H9 (cell line): ENCODE measurements around the gene ITK. TPM values are rescaled to one million over a fixed set of nuclear protein-coding genes. Genes with fewer than 3 reads are reported as not detected.

ENCODE experiments used
- DNase-seq: peaks from one replicate; pipeline ENCODE4 v3.0.0-alpha.2; 2017
- H2AFZ ChIP-seq: one replicate; pipeline ENCODE4 v1.6.1; 2013; ENCODE audit warnings: mild to moderate bottlenecking, low read length, control low read depth, moderate library complexity
- H2AK5ac ChIP-seq: 2 replicates; pipeline ENCODE4 v1.6.1; 2013; ENCODE audit warnings: low read length, control low read depth, mixed read lengths; ENCODE audit not compliant: insufficient read length
- H2BK120ac ChIP-seq: one replicate; pipeline ENCODE4 v1.6.1; 2013; ENCODE audit warnings: low read depth, mild to moderate bottlenecking, low read length, control low read depth, inconsistent platforms; ENCODE audit not compliant: poor library complexity, severe bottlenecking
- H2BK12ac ChIP-seq: 2 replicates; pipeline ENCODE4 v1.6.1; 2013; ENCODE audit warnings: low read length, control low read depth, mixed read lengths, low read depth; ENCODE audit not compliant: insufficient read length
- H2BK15ac ChIP-seq: 2 replicates; pipeline ENCODE4 v1.6.1; 2013; ENCODE audit warnings: low read depth, low read length, control low read depth
- H2BK20ac ChIP-seq: one replicate; pipeline ENCODE4 v1.6.1; 2013; ENCODE audit warnings: low read depth, mild to moderate bottlenecking, low read length, control low read depth, inconsistent platforms; ENCODE audit not compliant: poor library complexity, severe bottlenecking
- H2BK5ac ChIP-seq: 2 replicates; pipeline ENCODE4 v1.6.1; 2013; ENCODE audit warnings: low read length, control low read depth, mixed read lengths; ENCODE audit not compliant: insufficient read length
- H3K14ac ChIP-seq: 2 replicates; pipeline ENCODE4 v1.6.1; 2013; ENCODE audit warnings: low read length, control low read depth; ENCODE audit not compliant: insufficient read depth
- H3K18ac ChIP-seq: 2 replicates; pipeline ENCODE4 v1.6.1; 2013; ENCODE audit warnings: low read depth, mild to moderate bottlenecking, mixed read lengths, low read length, control low read depth; ENCODE audit not compliant: insufficient read length
- H3K23ac ChIP-seq: 2 replicates; pipeline ENCODE4 v1.6.1; 2013; ENCODE audit warnings: low read length, control low read depth, mixed read lengths, low read depth; ENCODE audit not compliant: insufficient read length
- H3K23me2 ChIP-seq: 2 replicates; pipeline ENCODE4 v1.6.1; 2013; ENCODE audit warnings: low read depth, mild to moderate bottlenecking, mixed read lengths, low read length, control low read depth; ENCODE audit not compliant: insufficient read length, poor library complexity, severe bottlenecking
- H3K27ac ChIP-seq: 2 replicates; pipeline ENCODE4 v1.5.1; 2013; ENCODE audit warnings: low read length, control low read depth, mixed read lengths, low read depth; ENCODE audit not compliant: insufficient read length
- H3K27me3 ChIP-seq: 2 replicates; pipeline ENCODE4 v1.6.1; 2013; ENCODE audit warnings: low read length, control low read depth, inconsistent platforms; ENCODE audit not compliant: insufficient read depth
- H3K4ac ChIP-seq: 2 replicates; pipeline ENCODE4 v1.6.1; 2013; ENCODE audit warnings: low read depth, mild to moderate bottlenecking, control low read depth, inconsistent platforms, low read length, moderate library complexity
- H3K4me1 ChIP-seq: 2 replicates; pipeline ENCODE4 v1.6.1; 2013; ENCODE audit warnings: low read length, control low read depth, inconsistent platforms; ENCODE audit not compliant: insufficient read depth
- H3K4me2 ChIP-seq: 2 replicates; pipeline ENCODE4 v1.6.1; 2013; ENCODE audit warnings: low read length, control low read depth, mixed read lengths; ENCODE audit not compliant: insufficient read length, insufficient read depth
- H3K56ac ChIP-seq: 2 replicates; pipeline ENCODE4 v1.6.1; 2013; ENCODE audit warnings: low read depth, mild to moderate bottlenecking, mixed read lengths, low read length, control low read depth; ENCODE audit not compliant: insufficient read length
- H3K79me1 ChIP-seq: 2 replicates; pipeline ENCODE4 v1.6.1; 2013; ENCODE audit warnings: low read depth, mild to moderate bottlenecking, moderate library complexity, low read length, control low read depth, inconsistent platforms; ENCODE audit not compliant: insufficient read depth, poor library complexity, severe bottlenecking
- H3K79me2 ChIP-seq: 2 replicates; pipeline ENCODE4 v1.6.1; 2013; ENCODE audit warnings: low read length, control low read depth, inconsistent platforms; ENCODE audit not compliant: insufficient read depth
- H3K9ac ChIP-seq: 2 replicates; pipeline ENCODE4 v1.6.1; 2013; ENCODE audit warnings: low read length, control low read depth, mixed read lengths; ENCODE audit not compliant: insufficient read length; ENCODE audit errors: extremely low read depth
- H3K9me3 ChIP-seq: one replicate; pipeline ENCODE4 v1.6.1; 2013; ENCODE audit warnings: low read depth, low read length, inconsistent platforms; ENCODE audit not compliant: control insufficient read depth
- H3T11ph ChIP-seq: one replicate; pipeline ENCODE4 v1.6.1; 2013; ENCODE audit warnings: mild to moderate bottlenecking, low read length, control low read depth, inconsistent platforms
- H4K20me1 ChIP-seq: one replicate; pipeline ENCODE4 v1.6.1; 2013; ENCODE audit not compliant: control insufficient read depth, insufficient read length, insufficient read depth
- H4K5ac ChIP-seq: 2 replicates; pipeline ENCODE4 v1.6.1; 2013; ENCODE audit warnings: low read depth, mild to moderate bottlenecking, mixed read lengths, low read length, control low read depth; ENCODE audit not compliant: insufficient read length
- H4K8ac ChIP-seq: replicated peaks from 2 replicates; pipeline ENCODE4 v1.6.1; 2013; ENCODE audit warnings: low read length, control low read depth, mixed read lengths, low read depth; ENCODE audit not compliant: insufficient read length
- H4K91ac ChIP-seq: 2 replicates; pipeline ENCODE4 v1.6.1; 2013; ENCODE audit warnings: low read depth, mild to moderate bottlenecking, moderate library complexity, mixed read lengths, low read length, control low read depth; ENCODE audit not compliant: insufficient read length
- H3K27ac Mint-ChIP-seq, 3 experiments: 2 replicates in 2 of 3; 3 replicates in 1 of 3; pipeline ENCODE4 v1.8.0; 2020 to 2021; ENCODE audit warnings: mixed read lengths in 3 of 3, mild to moderate bottlenecking in 1 of 3, moderate library complexity in 1 of 3
- H3K27me3 Mint-ChIP-seq: 2 replicates; pipeline ENCODE4 v1.8.0; 2021; ENCODE audit warnings: low read depth, mild to moderate bottlenecking, moderate library complexity, mixed read lengths
- H3K36me3 Mint-ChIP-seq, 3 experiments: 2 replicates in 2 of 3; 3 replicates in 1 of 3; pipeline ENCODE4 v1.8.0; 2020 to 2021; ENCODE audit warnings: low read depth in 3 of 3, mixed read lengths in 3 of 3; ENCODE audit not compliant: insufficient read depth in 1 of 3
- H3K4me1 Mint-ChIP-seq, 2 experiments: 2 replicates each; pipeline ENCODE4 v1.8.0; 2020; ENCODE audit warnings: mixed read lengths in 2 of 2
- H3K4me3 Mint-ChIP-seq, 2 experiments: 2 replicates in 1 of 2; 3 replicates in 1 of 2; pipeline ENCODE4 v1.8.0; 2020 to 2021; ENCODE audit warnings: mild to moderate bottlenecking in 2 of 2, mixed read lengths in 2 of 2, moderate library complexity in 1 of 2
- H3K9me3 Mint-ChIP-seq, 2 experiments: 2 replicates in 1 of 2; 3 replicates in 1 of 2; pipeline ENCODE4 v1.8.0; 2020; ENCODE audit warnings: mild to moderate bottlenecking in 2 of 2, mixed read lengths in 2 of 2, moderate library complexity in 1 of 2
- WGBS: extraction: QIAGEN DNeasy Blood & Tissue Kit; methylation state at CpG from one replicate; pipeline ENCODE4 v1.1.7; 2013; ENCODE audit warnings: missing lambda C conversion rate, low lambda C conversion rate, mixed read lengths; ENCODE audit not compliant: insufficient read length; ENCODE audit errors: extremely low coverage; 5-methylcytosine and 5-hydroxymethylcytosine counted together
- total RNA-seq: library from RNA; stranded (reverse); gene quantifications from 2 replicates; pipeline ENCODE4 v1.2.1, GENCODE V29; 2021
- TF ChIP-seq, protein P1 (sequence below): fragments of 200-600 bp; sonication (generic); conservative IDR thresholded peaks from 3 replicates; pipeline ENCODE4 v1.8.0; 2021; ENCODE audit warnings: antibody characterized with exemption, mild to moderate bottlenecking

Gene ITK
- total RNA-seq, 1 experiment from 2014 or later, result 0.22 TPM

DNA sequence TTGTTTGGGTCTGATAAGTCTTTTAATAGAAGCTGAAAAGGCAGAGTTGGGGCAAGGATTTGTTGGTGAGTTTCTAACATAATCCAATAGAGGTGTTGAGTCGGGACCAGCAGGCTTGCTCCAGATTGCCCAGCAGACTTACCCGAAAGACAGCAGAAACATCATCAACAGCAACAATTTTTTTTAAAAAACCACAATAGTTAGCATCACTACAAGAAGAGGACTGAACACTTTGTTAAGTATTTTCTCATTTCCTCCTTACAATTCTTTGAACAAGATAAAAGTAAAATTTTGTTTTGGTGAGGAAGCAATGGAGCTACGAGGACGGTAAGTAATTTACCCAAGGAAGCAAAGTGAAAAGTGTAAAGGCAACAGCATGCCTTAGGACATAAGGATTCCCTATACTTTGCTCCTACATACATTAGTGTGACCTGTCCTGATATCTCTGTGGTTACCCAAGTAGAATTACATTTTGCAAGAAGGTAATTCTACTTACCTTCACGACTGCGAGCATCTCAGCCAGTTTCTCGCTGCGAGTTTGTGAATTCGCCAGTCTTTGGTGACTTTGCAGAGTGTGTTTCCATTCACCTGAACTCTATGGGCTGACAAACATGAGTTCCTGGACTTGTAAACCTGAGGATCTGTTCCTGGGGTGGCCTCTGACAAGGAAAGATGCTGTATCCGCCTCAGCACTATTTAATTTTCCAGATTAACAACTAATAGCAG lies 13.2 kb downstream of the ITK start:
- no peaks in the 10 kb centered on the region for H3K9me3 ChIP-seq
- no peaks in the 10 kb centered on the region for H3K9me3 Mint-ChIP-seq
- WGBS, result no CpG with 5 or more reads among the region's 10 CpGs
- no peak overlapping the region for H3K14ac ChIP-seq
- H3K56ac ChIP-seq, result no peak overlapping the region
- no peaks in the 10 kb centered on the region for H3K4me1 Mint-ChIP-seq
- no peak overlapping the region for H2BK15ac ChIP-seq
- no peak overlapping the region for H4K5ac ChIP-seq
- H2BK5ac ChIP-seq, result no peak overlapping the region
- H3K27me3 Mint-ChIP-seq, result peaks cover 69% of the 10 kb centered on the region
- no peak overlapping the region for H3K23ac ChIP-seq
- no peak overlapping the region for H2AFZ ChIP-seq
- no peak overlapping the region for H2BK120ac ChIP-seq
- no peak overlapping the region for H2BK12ac ChIP-seq
- H4K20me1 ChIP-seq, result no peaks in the 10 kb centered on the region
- H2BK20ac ChIP-seq, result no peak overlapping the region
- H3K27me3 ChIP-seq, result no peaks in the 10 kb centered on the region; the same call in 1 of the 2 replicates
- H3T11ph ChIP-seq, result no peak overlapping the region
- H3K27ac Mint-ChIP-seq, result no peak overlapping the region
- no peaks in the 10 kb centered on the region for H3K36me3 Mint-ChIP-seq
- TF ChIP-seq, protein P1, sequence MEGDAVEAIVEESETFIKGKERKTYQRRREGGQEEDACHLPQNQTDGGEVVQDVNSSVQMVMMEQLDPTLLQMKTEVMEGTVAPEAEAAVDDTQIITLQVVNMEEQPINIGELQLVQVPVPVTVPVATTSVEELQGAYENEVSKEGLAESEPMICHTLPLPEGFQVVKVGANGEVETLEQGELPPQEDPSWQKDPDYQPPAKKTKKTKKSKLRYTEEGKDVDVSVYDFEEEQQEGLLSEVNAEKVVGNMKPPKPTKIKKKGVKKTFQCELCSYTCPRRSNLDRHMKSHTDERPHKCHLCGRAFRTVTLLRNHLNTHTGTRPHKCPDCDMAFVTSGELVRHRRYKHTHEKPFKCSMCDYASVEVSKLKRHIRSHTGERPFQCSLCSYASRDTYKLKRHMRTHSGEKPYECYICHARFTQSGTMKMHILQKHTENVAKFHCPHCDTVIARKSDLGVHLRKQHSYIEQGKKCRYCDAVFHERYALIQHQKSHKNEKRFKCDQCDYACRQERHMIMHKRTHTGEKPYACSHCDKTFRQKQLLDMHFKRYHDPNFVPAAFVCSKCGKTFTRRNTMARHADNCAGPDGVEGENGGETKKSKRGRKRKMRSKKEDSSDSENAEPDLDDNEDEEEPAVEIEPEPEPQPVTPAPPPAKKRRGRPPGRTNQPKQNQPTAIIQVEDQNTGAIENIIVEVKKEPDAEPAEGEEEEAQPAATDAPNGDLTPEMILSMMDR, result no peak
- no peak overlapping the region for H3K18ac ChIP-seq
- no peak overlapping the region for H4K91ac ChIP-seq
- H3K4me2 ChIP-seq, result no peak overlapping the region
- DNase-seq, result no peak
- H3K4ac ChIP-seq, result no peak overlapping the region
- H3K23me2 ChIP-seq, result no peaks in the 10 kb centered on the region
- H2AK5ac ChIP-seq, result no peak overlapping the region
- H3K79me2 ChIP-seq, result no peaks in the 10 kb centered on the region
- H3K4me3 Mint-ChIP-seq, result no peak overlapping the region
- no peak overlapping the region for H4K8ac ChIP-seq
- H3K9ac ChIP-seq, result no peak overlapping the region
- no peaks in the 10 kb centered on the region for H3K4me1 ChIP-seq
- H3K27ac ChIP-seq, result no peak overlapping the region
- H3K79me1 ChIP-seq, result no peaks in the 10 kb centered on the region
